NOMO-1 (cell line): Measurements from ENCODE around the gene CFAP57.
"Not testable (repeated sequence)": the region's sequence is repeated elsewhere in the genome, so short reads cannot be mapped to it uniquely, and the experiment has no call there.

Experiments
- DNase-seq, 2 experiments: peaks; one replicate each; lab custom pipeline; 2025; ENCODE audit not compliant: unreplicated experiment in 2 of 2; lab: John Stamatoyannopoulos, UW

CFAP57 gene

DNA sequence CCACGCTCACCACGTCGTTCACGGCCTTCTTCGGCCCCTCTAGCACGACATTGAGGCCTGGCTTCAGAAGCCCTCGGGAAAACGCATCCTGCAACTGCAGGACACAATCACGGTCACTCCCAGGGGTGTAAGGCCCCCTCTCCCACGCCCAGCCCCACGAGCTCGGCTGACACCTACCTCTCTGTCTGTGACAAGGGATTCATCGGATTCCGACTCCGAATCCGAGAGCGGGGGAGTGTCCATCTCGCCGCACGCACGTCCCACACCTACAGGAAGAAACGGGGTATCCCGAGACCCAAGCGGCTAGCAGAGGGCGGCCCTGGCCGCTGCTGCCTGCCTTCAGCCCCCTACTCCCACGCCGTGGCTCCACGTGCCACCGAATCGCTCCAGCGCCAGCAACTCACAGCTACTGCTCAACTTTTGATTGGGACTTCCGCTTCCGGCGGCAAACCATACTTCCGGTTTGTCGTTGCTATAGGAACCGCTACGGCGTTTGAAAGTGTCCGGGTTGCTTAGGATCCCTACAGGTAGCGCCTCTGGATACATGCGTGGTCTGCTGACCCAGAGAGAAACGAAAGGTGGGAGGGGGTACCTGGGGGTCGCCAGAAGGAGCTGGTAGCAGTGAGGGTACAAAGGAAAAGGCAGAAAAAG is at the start of gene CFAP57, which contains the start of gene EBNA1BP2:
CFAP57 (plus strand) TSS at position 455 of the 651 bp plus-strand sequence. CDS start 424 bp downstream, outside the sequence.
EBNA1BP2 (minus strand) TSS at position 415 of the 651 bp plus-strand sequence; CDS start at position 243, 172 bp downstream.
- peak; percentile 88 to 91 for DNase-seq

DNA sequence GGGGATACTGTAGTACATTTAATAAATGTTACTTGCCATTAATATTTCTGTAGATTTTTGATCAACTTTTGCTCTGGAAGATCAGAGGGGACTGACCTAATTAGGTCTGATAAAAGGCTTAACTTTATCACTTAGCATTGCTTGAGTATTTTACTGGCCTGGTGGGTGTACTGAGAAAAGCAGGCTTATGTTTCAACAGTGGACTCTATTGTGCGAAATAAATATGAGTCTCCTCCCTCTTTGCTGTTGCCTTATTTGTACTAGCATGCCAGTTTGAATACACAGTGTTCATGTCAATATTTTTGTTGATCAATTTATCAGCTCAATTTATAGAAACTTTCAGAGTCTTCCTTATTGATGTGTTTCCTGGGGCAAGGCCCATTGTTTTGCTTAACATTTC is 49.1 kb upstream of the CFAP57 start:
- no peak for DNase-seq

DNA sequence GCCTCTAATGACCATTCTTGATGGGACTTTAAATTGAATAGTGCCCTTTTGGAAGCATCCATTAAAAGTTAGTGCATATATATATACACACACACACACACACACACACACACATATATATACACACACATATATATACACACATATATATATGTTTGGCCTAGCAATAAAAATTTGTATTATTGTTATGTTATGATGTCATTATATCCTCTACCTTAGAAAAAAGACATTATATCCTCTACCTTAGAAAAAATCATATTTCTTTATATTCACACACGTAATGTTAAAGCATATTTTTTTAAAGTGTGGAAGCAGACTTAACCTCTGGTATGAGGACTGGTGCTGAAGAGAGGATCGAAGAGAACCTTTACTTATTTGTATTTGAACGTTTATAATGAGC is 43.3 kb upstream of the CFAP57 start:
- no peak for DNase-seq

- no peak for DNase-seq
These were observed 42.7 kb upstream of the CFAP57 start for GRCh38 chr1:43129426-43129825.

DNA sequence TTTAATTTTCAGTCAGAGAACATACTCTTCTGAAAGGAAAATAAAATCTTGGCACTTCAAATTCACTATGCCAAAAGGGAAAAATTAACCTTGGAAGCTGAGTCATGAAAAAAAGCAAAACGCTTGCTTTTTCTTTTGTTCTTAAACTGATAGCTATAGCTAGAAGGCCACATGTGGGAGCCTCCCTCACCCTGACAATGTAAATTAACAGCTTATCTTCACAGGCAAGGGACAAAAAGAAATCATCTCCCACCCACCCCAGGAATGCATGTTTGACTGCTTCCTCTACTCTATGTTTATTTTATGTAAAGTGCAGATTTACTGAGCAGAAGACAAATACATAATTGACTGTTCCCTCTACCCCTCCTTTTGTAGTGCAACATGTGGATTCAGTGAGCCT is 38.1 kb upstream of the CFAP57 start:
- DNase-seq, result no peak

DNA sequence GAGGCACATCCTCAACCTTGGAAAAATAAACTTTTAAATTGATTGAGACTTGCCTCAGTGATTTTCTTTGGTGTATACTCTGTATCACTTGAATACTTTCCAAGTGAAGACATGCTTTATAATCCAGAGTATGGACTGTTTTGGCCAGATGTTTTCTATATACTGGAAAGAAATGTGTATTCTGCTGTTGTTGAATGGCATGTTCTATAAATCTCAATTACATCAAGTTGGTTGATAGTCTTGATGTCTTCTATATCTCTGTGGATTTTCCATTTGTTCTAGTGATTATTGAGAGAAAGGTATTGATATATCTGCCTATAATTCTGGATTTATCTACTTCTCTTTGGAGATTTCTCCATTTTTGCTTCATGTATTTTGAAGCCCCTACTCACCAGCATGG is 37.5 kb upstream of the CFAP57 start:
- DNase-seq, result no peak

DNA sequence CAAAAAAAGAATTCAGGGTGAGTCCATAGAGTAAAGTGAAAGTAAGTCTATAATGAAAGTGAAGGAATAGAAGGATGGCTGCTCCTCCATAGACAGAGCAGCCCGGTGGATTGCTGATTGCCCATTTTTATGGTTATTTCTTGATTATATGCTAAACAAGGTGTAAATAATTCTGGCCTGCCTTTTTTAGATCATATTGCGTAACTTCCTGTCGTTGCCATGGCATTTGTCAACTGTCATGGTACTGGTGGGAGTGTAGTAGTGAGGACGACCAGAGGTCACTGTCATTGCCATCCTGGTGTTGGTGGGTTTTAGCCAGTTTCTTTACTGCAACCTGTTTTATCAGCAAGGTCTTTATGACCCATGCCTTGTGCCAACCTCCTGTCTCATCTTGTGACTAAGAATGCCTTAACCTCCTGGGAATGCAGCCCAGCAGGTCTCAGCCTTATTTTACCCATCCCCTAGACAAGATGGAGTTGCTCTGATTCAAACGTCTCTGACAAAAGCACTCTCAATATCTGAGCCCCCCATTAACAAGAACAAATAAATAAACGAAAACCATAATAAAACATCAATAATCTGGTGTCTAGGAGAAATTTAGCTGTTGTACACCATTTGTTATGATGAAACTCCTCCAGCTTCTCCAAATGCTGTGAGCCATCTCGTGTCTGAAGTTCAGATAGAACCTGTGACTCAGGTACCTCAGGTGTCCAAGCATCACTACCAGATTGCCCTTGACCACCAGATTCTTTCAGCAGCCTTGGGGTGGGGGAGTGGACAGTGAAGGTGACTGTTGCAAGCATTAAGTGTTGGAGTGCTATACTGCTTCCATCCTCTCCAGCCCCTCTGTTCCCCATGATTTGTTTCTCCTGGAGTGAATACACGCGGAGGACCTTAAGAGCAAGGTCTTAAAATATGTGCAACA is 36.0 kb upstream of the CFAP57 start:
- no peak for DNase-seq

DNA sequence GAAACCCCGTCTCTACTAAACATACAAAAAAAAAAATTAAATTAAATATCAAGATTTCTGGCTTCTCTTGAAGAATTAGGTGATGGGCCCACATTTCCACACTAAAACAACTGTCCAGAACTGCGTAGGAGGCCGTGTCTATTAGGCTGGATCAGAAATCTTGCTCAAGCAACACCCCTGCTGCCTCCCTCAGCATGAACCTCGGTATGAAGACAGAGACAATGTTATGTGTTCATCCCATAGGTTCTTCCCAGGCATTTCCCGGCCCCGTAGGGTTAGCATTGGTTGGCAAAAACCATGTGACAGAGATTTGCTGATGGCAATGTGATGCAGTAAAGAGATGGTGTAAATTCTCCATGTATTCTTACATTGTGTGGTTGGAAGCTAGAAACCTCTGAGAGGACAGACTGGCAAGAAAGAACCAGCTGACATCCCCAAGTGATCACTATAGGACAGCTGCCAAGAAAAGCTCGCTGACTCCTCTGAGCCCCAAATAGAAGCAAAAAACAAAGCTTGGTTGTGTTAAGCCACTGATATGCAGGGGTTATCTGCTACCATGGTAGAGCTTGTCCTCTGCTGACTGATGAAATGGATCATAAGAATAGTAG is 34.6 kb upstream of the CFAP57 start:
- no peak for DNase-seq

DNA sequence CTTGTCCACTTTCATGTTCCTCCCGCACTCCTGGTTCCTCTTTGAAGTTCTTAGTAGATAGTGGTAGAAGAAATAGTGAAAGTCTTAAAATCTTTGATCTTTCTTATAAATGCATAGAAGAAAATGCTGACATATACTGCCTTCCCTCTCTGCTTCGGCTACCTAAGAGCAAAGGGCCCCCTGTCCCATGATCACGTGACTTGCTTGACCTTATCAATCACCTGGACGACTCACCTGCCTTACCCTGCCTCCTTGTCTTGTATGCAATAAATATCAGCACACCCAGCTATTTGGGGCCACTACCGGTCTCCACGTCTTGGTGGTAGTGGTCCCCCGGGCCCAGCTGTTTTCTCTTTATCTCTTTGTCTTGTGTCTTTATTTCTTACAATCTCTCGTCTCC is 32.8 kb upstream of the CFAP57 start:
- not testable (repeated sequence) for DNase-seq

DNA sequence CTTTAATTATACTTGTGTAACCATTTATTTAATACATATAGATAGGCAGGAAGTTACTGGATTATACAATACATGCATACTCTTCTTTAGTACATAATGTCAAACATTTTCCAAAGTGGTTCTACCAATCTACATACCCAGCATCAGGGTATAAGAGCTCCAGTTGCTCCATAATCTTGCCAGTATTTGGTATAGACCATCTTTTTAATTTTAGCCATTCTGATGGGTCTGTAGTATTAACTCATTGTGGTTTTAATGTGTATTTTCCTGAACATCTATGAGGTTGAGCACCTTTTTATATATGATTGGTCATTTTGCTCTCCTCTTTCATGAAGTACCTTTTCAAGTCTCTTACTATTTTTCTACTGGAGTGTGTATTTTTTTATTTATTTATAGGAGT is 32.1 kb upstream of the CFAP57 start:
- no peak for DNase-seq

GRCh38 chr1:43140583-43140982 is 31.5 kb upstream of the CFAP57 start:
- no peak for DNase-seq

DNA sequence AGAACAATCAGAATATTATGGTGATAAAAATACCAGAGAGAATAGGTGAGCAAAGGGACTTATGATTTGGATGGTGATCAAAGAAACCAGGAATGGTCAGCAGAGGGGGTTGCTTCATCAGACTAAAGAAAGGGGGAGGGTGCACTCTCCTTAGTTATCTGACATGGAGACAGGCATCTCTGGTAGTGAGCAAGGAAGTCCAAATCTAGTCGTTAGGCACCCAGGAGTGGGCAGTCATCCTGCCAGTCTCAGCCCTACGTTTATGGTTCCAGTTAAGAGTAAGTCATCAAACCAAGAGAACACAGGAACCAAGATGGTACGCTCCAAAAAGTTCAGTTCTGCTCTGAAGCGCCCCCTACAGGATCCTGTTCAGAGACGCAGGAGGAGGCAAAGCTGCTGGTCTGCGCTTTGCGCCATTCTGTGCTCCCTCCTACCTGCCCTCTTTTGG is 28.7 kb upstream of the CFAP57 start:
- DNase-seq, result no peak

- DNase-seq, result no peak
These were observed 27.9 kb upstream of the CFAP57 start for GRCh38 chr1:43144237-43144636.

DNA sequence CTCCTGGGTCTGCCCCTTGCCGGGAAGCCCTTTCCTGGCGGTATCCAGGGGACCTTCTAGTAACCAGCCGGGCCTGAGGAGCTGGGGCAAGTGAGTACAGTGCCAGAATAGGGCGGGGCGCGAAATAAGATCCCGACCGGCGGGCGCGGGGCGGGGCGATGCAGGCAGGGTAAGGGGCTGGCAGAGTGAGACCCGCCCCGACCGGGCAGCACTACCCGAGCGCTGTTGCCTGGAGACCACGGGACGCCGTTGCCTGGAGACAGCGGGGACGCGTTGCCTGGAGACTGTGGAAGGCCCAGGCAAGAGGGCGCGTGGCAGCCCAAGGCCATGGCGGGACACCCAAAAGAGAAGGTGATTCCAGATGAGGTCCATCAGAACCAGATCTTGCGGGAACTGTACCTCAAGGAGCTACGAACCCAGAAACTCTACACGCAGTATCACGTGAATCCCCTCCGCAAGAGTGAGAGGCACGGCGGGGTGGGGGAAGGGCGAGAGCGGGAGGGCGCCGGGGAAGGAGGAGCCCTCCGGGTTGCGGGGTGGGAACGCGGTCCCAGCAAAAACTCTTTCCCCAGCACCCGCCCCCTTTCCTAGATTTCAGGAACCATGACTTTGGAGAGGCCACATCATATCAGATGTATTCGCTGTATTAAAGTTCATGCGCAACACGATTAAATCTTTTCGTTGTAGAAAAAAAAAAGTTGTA is 24.4 kb upstream of the CFAP57 start:
- DNase-seq, result peak in 1 of 2 experiments; percentile 6

GRCh38 chr1:43149889-43150288 is 22.2 kb upstream of the CFAP57 start:
- no peak for DNase-seq

DNA sequence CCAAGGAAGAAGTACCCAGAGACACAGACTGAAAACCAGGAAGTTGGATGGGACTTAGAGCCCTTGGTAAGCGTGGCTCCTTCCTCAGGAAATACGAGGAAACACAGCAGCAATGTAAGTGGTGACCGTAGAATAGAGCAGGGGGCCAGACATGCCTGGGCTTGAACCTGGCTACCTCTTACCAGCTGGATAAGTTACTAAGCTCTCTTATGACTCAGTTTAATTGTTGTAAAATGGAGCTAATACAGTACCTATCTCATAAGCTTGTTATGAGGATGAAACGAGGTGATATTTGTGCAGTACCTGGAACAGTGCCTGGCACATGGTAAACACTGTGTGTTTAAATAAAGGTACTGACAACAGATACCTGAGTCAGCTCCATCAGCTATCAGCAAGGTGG is 19.3 kb upstream of the CFAP57 start:
- no peak for DNase-seq

GRCh38 chr1:43153443-43153842 is 18.7 kb upstream of the CFAP57 start:
- no peak for DNase-seq

GRCh38 chr1:43156026-43156425 is 16.1 kb upstream of the CFAP57 start:
- no peak for DNase-seq

DNA sequence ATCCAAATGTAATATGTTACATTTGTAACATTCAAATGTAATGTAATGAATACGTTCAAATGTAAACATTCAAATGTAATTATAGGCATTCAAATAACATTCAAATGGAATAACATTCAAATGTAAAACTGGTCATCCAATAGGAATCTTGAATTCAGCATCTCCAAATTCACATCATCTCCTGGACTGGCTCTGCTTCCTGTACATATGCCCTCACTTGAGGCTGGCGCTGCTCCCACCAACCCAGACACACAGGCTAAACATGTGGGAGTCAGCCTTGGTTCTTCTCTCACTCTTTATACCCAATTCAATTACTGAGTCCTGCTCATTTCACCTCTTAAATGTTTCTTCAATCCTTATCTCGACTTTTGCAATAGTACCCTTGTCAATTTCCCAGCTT is 7.0 kb upstream of the CFAP57 start:
- DNase-seq, result no peak

GRCh38 chr1:43165765-43166164 is 6.4 kb upstream of the CFAP57 start:
- no peak for DNase-seq
